GM12891 (cell line): Measurements from ENCODE around the gene MREG.

Experiments
- POLR2A ChIP-seq: IDR thresholded peaks from 2 replicates; pipeline ENCODE4 v1.6.1; 2011; ENCODE audit warnings: low read depth, low read length, control low read depth
- POLR2AphosphoS5 ChIP-seq: IDR thresholded peaks from 2 replicates; pipeline ENCODE4 v1.6.1; 2011; ENCODE audit warnings: low read depth, low read length, control low read depth

- TF ChIP-seq POLR2A (no peak), POLR2AphosphoS5 (no peak)
Observed at GRCh38 chr2:216059233-216059834, 46.0 kb upstream of the MREG start.
